Epidermal melanocyte (primary cell): ENCODE data around the gene BIVM.
A peak's percentile ranks its signal among the peaks of the same experiment; 100 is the strongest.
"Not testable (repeated sequence)": the region's sequence is repeated elsewhere in the genome, so short reads cannot be mapped to it uniquely, and the experiment has no call there.

Source experiments
- DNase-seq: peaks from one replicate; pipeline ENCODE4 v3.0.0; 2011; ENCODE audit warnings: low spot score; ENCODE audit not compliant: insufficient read length

Gene BIVM

GRCh38 chr13:102798581-102799425 is at the start of gene BIVM, which contains the start of gene POGLUT2:
BIVM (plus strand) TSS chr13:102799119; CDS start chr13:102807268, 8,149 bp downstream.
POGLUT2 (minus strand) TSS chr13:102798976; CDS start chr13:102798670, 306 bp downstream.
- DNase-seq, result peak; percentile 78

GRCh38 chr13:102751886-102752285 is 47.0 kb upstream of the BIVM start:
- DNase-seq, result no peak

- no peak for DNase-seq
These were observed 41.9 kb upstream of the BIVM start for GRCh38 chr13:102757006-102757405.

- no peak for DNase-seq
These were observed 40.1 kb upstream of the BIVM start for GRCh38 chr13:102758842-102759241.

GRCh38 chr13:102761071-102761470 is 37.8 kb upstream of the BIVM start:
- DNase-seq, result no peak

- no peak for DNase-seq
These were observed 35.2 kb upstream of the BIVM start for GRCh38 chr13:102763741-102764140.

GRCh38 chr13:102768909-102769308 is 30.0 kb upstream of the BIVM start:
- DNase-seq, result no peak

GRCh38 chr13:102769679-102770078 is 29.2 kb upstream of the BIVM start:
- DNase-seq, result no peak

- DNase-seq, result no peak
These were observed 28.5 kb upstream of the BIVM start for GRCh38 chr13:102770435-102770834.

GRCh38 chr13:102771298-102772041 is 27.4 kb upstream of the BIVM start:
- DNase-seq, result no peak

- DNase-seq, result no peak
These were observed 26.9 kb upstream of the BIVM start for GRCh38 chr13:102772042-102772425.

GRCh38 chr13:102773441-102774213 is 25.3 kb upstream of the BIVM start, which contains the start of gene TEX30:
TEX30 (minus strand) TSS chr13:102773786; CDS start chr13:102770026, 3,760 bp downstream.
- DNase-seq, result peak; percentile 62

GRCh38 chr13:102774214-102774568 is 24.7 kb upstream of the BIVM start:
- no peak for DNase-seq

GRCh38 chr13:102774591-102775520 is 24.1 kb upstream of the BIVM start:
- no peak for DNase-seq

GRCh38 chr13:102776271-102776670 is 22.6 kb upstream of the BIVM start:
- no peak for DNase-seq

GRCh38 chr13:102777736-102778135 is 21.2 kb upstream of the BIVM start:
- no peak for DNase-seq

- no peak for DNase-seq
These were observed 19.3 kb upstream of the BIVM start for GRCh38 chr13:102779436-102780159.

GRCh38 chr13:102780656-102781055 is 18.3 kb upstream of the BIVM start:
- DNase-seq, result not testable (repeated sequence)

GRCh38 chr13:102781591-102781990 is 17.3 kb upstream of the BIVM start:
- no peak for DNase-seq

- DNase-seq, result no peak
These were observed 14.4 kb upstream of the BIVM start for GRCh38 chr13:102784483-102784882.
